Measurements from ENCODE around the gene IRF7.

GRCh38 chr11:581342-581741 is 34.4 kb downstream of the IRF7 start:
- TF ChIP-seq CTCF (IDR thresholded peaks at IDR 0.05) (no peak), POLR2A (IDR thresholded peaks at IDR 0.05) (no peak)

All from adrenal gland (tissue), 5 donors.